GM12891 (cell line): Measurements from ENCODE around the gene CEP170B.
"Not testable (repeated sequence)": the region's sequence is repeated elsewhere in the genome, so short reads cannot be mapped to it uniquely, and the experiment has no call there.

Experiments used
- POLR2A ChIP-seq: IDR thresholded peaks from 2 replicates; pipeline ENCODE4 v1.6.1; 2011; ENCODE audit warnings: low read depth, low read length, control low read depth
- POLR2AphosphoS5 ChIP-seq: IDR thresholded peaks from 2 replicates; pipeline ENCODE4 v1.6.1; 2011; ENCODE audit warnings: low read depth, low read length, control low read depth
- TAF1 ChIP-seq: IDR thresholded peaks from 2 replicates; pipeline ENCODE4 v1.6.1; 2011; ENCODE audit warnings: low read depth, low read length, control low read depth

GRCh38 chr14:104919152-104919992 is 54.3 kb downstream of the CEP170B start:
- not testable (repeated sequence) for TF ChIP-seq POLR2AphosphoS5, POLR2A, TAF1
